ENCODE results near the gene C6orf132. TPM values are rescaled to one million over a fixed set of nuclear protein-coding genes. Genes with fewer than 3 reads are reported as not detected.

Gene C6orf132
- total RNA-seq, 2 donors from 2014 or later, result 23.4 to 24.4 TPM

GRCh38 chr6:42129360-42129676 lies 13.1 kb downstream of the C6orf132 start:
- Histone ChIP-seq H3K4me3 (ENCODE audit: low read length) (no peak overlapping the region), H3K9ac (ENCODE audit: extremely low read depth, low read length, poor library complexity, severe bottlenecking) (no peak overlapping the region), H3K36me3 (ENCODE audit: control insufficient read depth, insufficient read depth, low read length) (peaks cover 12% of the 10 kb centered on the region), H3K4me1 (ENCODE audit: control insufficient read depth, insufficient read depth, low read length) (peaks cover 3% of the 10 kb centered on the region), H3K27me3 (ENCODE audit: control insufficient read depth, insufficient read depth, low read length, poor library complexity, severe bottlenecking) (no peaks in the 10 kb centered on the region), H3K9me3 (ENCODE audit: control insufficient read depth, low read length) (no peaks in the 10 kb centered on the region), H3K27ac (ENCODE audit: low read depth, low read length) (no peak overlapping the region)
- Mint-ChIP-seq H3K4me1 (peaks cover 8% of the 10 kb centered on the region), H3K27ac (no peak overlapping the region), H3K4me3 (no peak overlapping the region), H3K9me3 (no peaks in the 10 kb centered on the region), H3K36me3 (ENCODE audit: low read depth) (peaks cover 59% of the 10 kb centered on the region), H3K27me3 (ENCODE audit: insufficient read depth) (no peaks in the 10 kb centered on the region)
- no peak for TF ChIP-seq CTCF (conservative IDR thresholded peaks at IDR 0.05)
- WGBS, 2 experiments (ENCODE audit: insufficient coverage in 1 of 2, insufficient read length in 1 of 2), result 96% methylated on average over 2 of the region's 2 CpGs; no CpG with 5 or more reads in 1 of the 2 experiments
- no peak for DNase-seq

- WGBS, 2 experiments (ENCODE audit: insufficient coverage in 1 of 2, insufficient read length in 1 of 2), result 94 to 95% methylated on average over 18 to 25 of the region's 25 CpGs
- Mint-ChIP-seq H3K27ac (no peak overlapping the region), H3K4me1 (peaks cover 8% of the 10 kb centered on the region), H3K36me3 (ENCODE audit: low read depth) (peaks cover 55% of the 10 kb centered on the region), H3K27me3 (ENCODE audit: insufficient read depth) (no peaks in the 10 kb centered on the region), H3K9me3 (no peaks in the 10 kb centered on the region), H3K4me3 (no peak overlapping the region)
- DNase-seq, result no peak
- H3K27ac ChIP-seq (ENCODE audit: low read depth, low read length), result no peak overlapping the region
- peaks cover 12% of the 10 kb centered on the region for H3K36me3 ChIP-seq (ENCODE audit: control insufficient read depth, insufficient read depth, low read length)
- H3K4me3 ChIP-seq (ENCODE audit: low read length), result no peak overlapping the region
- peaks cover 3% of the 10 kb centered on the region for H3K4me1 ChIP-seq (ENCODE audit: control insufficient read depth, insufficient read depth, low read length)
- no peaks in the 10 kb centered on the region for H3K9me3 ChIP-seq (ENCODE audit: control insufficient read depth, low read length)
- no peak for TF ChIP-seq CTCF (conservative IDR thresholded peaks at IDR 0.05)
- no peak overlapping the region for H3K9ac ChIP-seq (ENCODE audit: extremely low read depth, low read length, poor library complexity, severe bottlenecking)
- H3K27me3 ChIP-seq (ENCODE audit: control insufficient read depth, insufficient read depth, low read length, poor library complexity, severe bottlenecking), result no peaks in the 10 kb centered on the region
Observed at GRCh38 chr6:42128460-42129359, 13.7 kb downstream of the C6orf132 start.

- Histone ChIP-seq H3K36me3 (ENCODE audit: control insufficient read depth, insufficient read depth, low read length) (peaks cover 12% of the 10 kb centered on the region), H3K4me1 (ENCODE audit: control insufficient read depth, insufficient read depth, low read length) (peaks cover 3% of the 10 kb centered on the region), H3K9ac (ENCODE audit: extremely low read depth, low read length, poor library complexity, severe bottlenecking) (no peak overlapping the region), H3K4me3 (ENCODE audit: low read length) (no peak overlapping the region), H3K27ac (ENCODE audit: low read depth, low read length) (no peak overlapping the region), H3K27me3 (ENCODE audit: control insufficient read depth, insufficient read depth, low read length, poor library complexity, severe bottlenecking) (no peaks in the 10 kb centered on the region), H3K9me3 (ENCODE audit: control insufficient read depth, low read length) (no peaks in the 10 kb centered on the region)
- no peak for DNase-seq
- Mint-ChIP-seq H3K27ac (no peak overlapping the region), H3K4me1 (peaks cover 2% of the 10 kb centered on the region), H3K27me3 (ENCODE audit: insufficient read depth) (no peaks in the 10 kb centered on the region), H3K4me3 (no peak overlapping the region), H3K36me3 (ENCODE audit: low read depth) (peaks cover 45% of the 10 kb centered on the region), H3K9me3 (no peaks in the 10 kb centered on the region)
- TF ChIP-seq CTCF (conservative IDR thresholded peaks at IDR 0.05), result no peak
- WGBS, 2 experiments (ENCODE audit: insufficient coverage in 1 of 2, insufficient read length in 1 of 2), result 75 to 83% methylated on average over 2 to 3 of the region's 3 CpGs
Observed at GRCh38 chr6:42125663-42126062, 16.8 kb downstream of the C6orf132 start.
